ENCODE data around the gene SFMBT2.
"Not testable (repeated sequence)": the region's sequence is repeated elsewhere in the genome, so short reads cannot be mapped to it uniquely, and the experiment has no call there.

Gene SFMBT2

GRCh38 chr10:7389346-7389745 lies 21.5 kb downstream of the SFMBT2 start:
- ChIA-PET POLR2A (no interaction called here), CTCF (no interaction called here)
- TF ChIP-seq CTCF (IDR thresholded peaks at IDR 0.05; ENCODE audit: insufficient read depth, low read length, missing control alignments) = no peak
- DNase-seq (ENCODE audit: low read depth, low spot score) = no peak
- H3K4me3 ChIP-seq (ENCODE audit: low read depth, low read length) = no peak overlapping the region

- ChIA-PET POLR2A (no interaction called here), CTCF (no interaction called here)
- no peak overlapping the region for H3K4me3 ChIP-seq (ENCODE audit: low read depth, low read length)
- TF ChIP-seq CTCF (IDR thresholded peaks at IDR 0.05; ENCODE audit: insufficient read depth, low read length, missing control alignments) = no peak
- DNase-seq (ENCODE audit: low read depth, low spot score) = no peak
Measured at GRCh38 chr10:7388602-7389001, 22.2 kb downstream of the SFMBT2 start.

- DNase-seq (ENCODE audit: low read depth, low spot score); H3K4me3 ChIP-seq (ENCODE audit: low read depth, low read length); POLR2A ChIA-PET; CTCF ChIA-PET: not testable (repeated sequence)
Measured at GRCh38 chr10:7388149-7388548, 22.7 kb downstream of the SFMBT2 start.

- POLR2A ChIA-PET = no interaction called here
- TF ChIP-seq CTCF (IDR thresholded peaks at IDR 0.05; ENCODE audit: insufficient read depth, low read length, missing control alignments) = no peak
- CTCF ChIA-PET = no interaction called here
- no peak overlapping the region for H3K4me3 ChIP-seq (ENCODE audit: low read depth, low read length)
- DNase-seq (ENCODE audit: low read depth, low spot score) = no peak
Measured at GRCh38 chr10:7385114-7385513, 25.7 kb downstream of the SFMBT2 start.

- TF ChIP-seq CTCF (IDR thresholded peaks at IDR 0.05; ENCODE audit: insufficient read depth, low read length, missing control alignments) = no peak
- DNase-seq (ENCODE audit: low read depth, low spot score) = no peak
- no peak overlapping the region for H3K4me3 ChIP-seq (ENCODE audit: low read depth, low read length)
- ChIA-PET CTCF (no interaction called here), POLR2A (no interaction called here)
Measured at GRCh38 chr10:7383442-7383841, 27.4 kb downstream of the SFMBT2 start.

- ChIA-PET CTCF (no interaction called here), POLR2A (no interaction called here)
- no peak for TF ChIP-seq CTCF (IDR thresholded peaks at IDR 0.05; ENCODE audit: insufficient read depth, low read length, missing control alignments)
- H3K4me3 ChIP-seq (ENCODE audit: low read depth, low read length) = no peak overlapping the region
- no peak for DNase-seq (ENCODE audit: low read depth, low spot score)
Measured at GRCh38 chr10:7380704-7381241, 30.1 kb downstream of the SFMBT2 start.

GRCh38 chr10:7378602-7379403 lies 32.0 kb downstream of the SFMBT2 start:
- ChIA-PET POLR2A (no interaction called here), CTCF (no interaction called here)
- no peak for TF ChIP-seq CTCF (IDR thresholded peaks at IDR 0.05; ENCODE audit: insufficient read depth, low read length, missing control alignments)
- no peak for DNase-seq (ENCODE audit: low read depth, low spot score)
- H3K4me3 ChIP-seq (ENCODE audit: low read depth, low read length) = no peak overlapping the region
